ENCODE results near the gene CNTNAP2.
"Not testable (repeated sequence)": the region's sequence is repeated elsewhere in the genome, so short reads cannot be mapped to it uniquely, and the experiment has no call there.

Gene CNTNAP2

GRCh38 chr7:146150153-146150552, 33.6 kb downstream of the CNTNAP2 start:
- DNase-seq (ENCODE audit: low spot score): no peak

- DNase-seq (ENCODE audit: low spot score): no peak
Measured at GRCh38 chr7:146172112-146172511, 55.5 kb downstream of the CNTNAP2 start.

- no peak for DNase-seq (ENCODE audit: low spot score)
Measured at GRCh38 chr7:146175716-146176115, 59.1 kb downstream of the CNTNAP2 start.

- DNase-seq (ENCODE audit: low spot score): no peak
Measured at GRCh38 chr7:146176860-146177259, 60.3 kb downstream of the CNTNAP2 start.

GRCh38 chr7:146177301-146177700, 60.7 kb downstream of the CNTNAP2 start:
- DNase-seq (ENCODE audit: low spot score): no peak

DNA sequence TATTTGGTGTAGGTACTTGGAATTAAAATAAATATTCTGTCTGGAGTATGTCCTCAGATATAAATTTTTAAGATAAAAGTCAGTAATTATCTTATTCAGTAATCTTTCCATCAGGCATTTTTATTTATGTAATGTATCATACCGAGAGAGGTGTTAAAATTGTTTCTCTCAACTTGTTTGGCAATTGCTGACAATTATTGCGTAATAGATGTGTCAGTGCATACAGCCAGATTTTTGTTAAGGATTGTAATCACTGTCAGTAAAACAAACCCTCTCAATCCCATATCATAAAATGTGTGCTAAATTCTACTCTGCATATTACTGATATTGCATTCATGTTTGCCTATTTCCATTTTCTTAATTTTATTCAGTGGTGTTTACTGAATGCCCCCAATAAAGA, 69.2 kb downstream of the CNTNAP2 start:
- DNase-seq (ENCODE audit: low spot score): no peak

GRCh38 chr7:146191428-146191827, 74.8 kb downstream of the CNTNAP2 start:
- not testable (repeated sequence) for DNase-seq (ENCODE audit: low spot score)

GRCh38 chr7:146201945-146202344, 85.3 kb downstream of the CNTNAP2 start:
- no peak for DNase-seq (ENCODE audit: low spot score)

DNA sequence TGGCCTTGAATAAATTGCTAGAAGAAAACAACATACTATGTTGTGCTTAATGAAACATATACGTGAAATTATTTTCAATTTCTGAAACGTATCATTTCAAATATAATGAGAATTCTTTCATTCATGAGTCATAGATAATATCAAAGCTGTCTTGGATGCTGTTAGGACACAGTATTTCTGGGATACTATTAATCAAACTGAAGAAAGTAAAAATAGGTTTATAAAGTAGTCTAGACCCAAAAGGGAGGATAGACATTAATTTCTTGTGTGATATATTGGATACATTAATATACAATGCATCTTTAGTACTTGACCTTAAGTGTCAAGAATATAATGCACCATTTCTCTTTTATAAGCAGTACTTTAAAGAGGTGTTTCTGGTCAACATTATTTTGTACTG, 89.7 kb downstream of the CNTNAP2 start:
- no peak for DNase-seq (ENCODE audit: low spot score)

GRCh38 chr7:146208492-146208891, 91.9 kb downstream of the CNTNAP2 start:
- no peak for DNase-seq (ENCODE audit: low spot score)

- DNase-seq (ENCODE audit: low spot score): no peak
Measured at GRCh38 chr7:146214842-146215241, 98.2 kb downstream of the CNTNAP2 start.

GRCh38 chr7:146216396-146217041, 99.9 kb downstream of the CNTNAP2 start:
- DNase-seq (ENCODE audit: low spot score): no peak

- no peak for DNase-seq (ENCODE audit: low spot score)
Measured at GRCh38 chr7:146223851-146224250, 107.2 kb downstream of the CNTNAP2 start.

DNA sequence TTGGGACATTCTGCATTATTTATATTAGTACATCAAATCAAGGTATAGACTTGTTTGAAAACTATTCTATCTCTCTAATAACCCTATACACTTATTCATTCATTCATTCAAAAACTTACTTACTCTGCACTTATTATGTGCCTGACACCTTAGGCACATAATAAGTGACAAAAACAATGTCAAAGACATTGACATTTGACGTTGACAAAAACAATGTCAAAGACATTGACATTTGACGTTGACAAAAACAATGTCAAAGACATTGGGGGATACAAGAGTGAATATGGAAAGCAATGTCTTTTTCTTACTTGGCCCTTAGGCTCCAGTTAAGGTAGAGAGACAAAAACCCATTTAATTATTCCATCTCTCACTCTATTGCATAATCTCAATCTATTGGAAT, 116.0 kb downstream of the CNTNAP2 start:
- DNase-seq (ENCODE audit: low spot score): no peak

DNA sequence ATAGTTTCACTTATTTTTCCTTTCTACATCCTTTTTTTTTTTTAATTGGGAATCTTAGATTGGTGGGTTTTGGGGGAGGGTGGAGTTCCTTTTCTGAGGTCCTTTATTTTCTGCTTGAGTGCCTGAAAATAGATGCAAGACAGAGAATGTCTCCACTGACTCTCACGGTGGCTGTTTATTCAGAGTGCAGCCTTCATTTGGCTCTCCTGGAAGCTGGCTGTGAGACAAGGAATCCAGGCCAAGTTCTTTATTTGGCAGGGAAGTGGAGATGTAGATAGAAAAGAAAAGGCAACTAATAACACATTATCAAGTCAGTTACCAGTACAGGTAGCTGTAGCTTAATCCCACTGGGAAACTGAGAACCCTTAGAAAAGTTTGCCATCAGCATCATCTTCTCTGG, 118.6 kb downstream of the CNTNAP2 start:
- DNase-seq (ENCODE audit: low spot score): no peak

DNA sequence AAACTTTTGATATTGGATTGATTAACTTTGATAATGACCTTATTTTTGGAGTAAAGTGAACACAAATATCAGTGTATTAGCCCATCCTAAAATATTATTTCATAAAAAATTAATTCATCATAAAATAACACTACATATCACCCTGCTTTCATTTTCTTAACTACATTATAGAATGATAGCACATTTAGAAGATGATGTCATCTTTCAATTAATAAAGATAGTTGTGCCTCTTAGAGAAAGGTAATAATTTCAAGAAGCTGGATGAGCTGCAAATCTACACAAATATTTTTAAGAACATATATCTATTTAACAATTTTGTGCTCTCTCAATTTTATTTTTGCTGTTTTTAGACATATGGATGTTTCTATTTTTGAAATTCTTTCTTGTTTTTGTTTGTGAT, 126.1 kb downstream of the CNTNAP2 start:
- no peak for DNase-seq (ENCODE audit: low spot score)

- not testable (repeated sequence) for DNase-seq (ENCODE audit: low spot score)
Measured at GRCh38 chr7:146247991-146248390, 131.4 kb downstream of the CNTNAP2 start.

DNA sequence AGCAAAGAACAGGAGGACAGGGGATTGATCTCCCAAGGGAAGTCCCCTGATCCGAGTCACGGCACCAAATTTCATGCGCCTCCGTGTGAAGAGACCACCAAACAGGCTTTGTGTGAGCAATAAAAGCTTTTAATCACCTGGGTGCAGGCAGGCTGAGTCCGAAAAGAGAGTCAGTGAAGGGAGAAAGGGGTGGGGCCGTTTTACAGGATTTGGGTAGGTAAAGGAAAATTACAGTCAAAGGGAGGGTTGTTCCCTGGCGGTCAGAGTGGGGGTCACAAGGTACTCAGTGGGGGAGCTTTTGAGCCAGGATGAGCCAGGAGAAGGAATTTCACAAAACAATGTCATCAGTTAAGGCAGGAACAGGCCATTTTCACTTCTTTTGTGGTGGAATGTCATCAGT, 132.1 kb downstream of the CNTNAP2 start:
- DNase-seq (ENCODE audit: low spot score): not testable (repeated sequence)

DNA sequence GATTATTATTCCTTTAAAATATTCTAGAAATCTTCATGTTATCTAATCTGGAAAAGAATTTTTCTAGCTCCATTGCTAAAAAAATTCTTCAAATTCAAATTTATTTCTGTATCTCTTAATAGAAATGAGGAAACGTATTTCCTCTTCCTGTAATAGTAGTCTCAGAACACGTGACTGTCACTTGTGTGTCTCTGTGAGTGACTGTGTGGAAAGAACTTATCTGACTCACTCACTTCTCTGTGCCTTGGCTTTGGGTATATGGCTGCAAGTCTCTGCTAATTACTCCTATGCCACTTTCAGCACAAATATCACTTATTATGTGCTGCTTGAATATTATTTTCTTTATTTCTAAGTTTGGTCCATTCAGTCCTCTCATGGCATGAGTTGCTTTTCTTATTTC, 132.7 kb downstream of the CNTNAP2 start:
- DNase-seq (ENCODE audit: low spot score): no peak

- no peak for DNase-seq (ENCODE audit: low spot score)
Measured at GRCh38 chr7:146255609-146256008, 139.0 kb downstream of the CNTNAP2 start.

GRCh38 chr7:146262527-146262926, 145.9 kb downstream of the CNTNAP2 start:
- no peak for DNase-seq (ENCODE audit: low spot score)

GRCh38 chr7:146276888-146277287, 160.3 kb downstream of the CNTNAP2 start:
- DNase-seq (ENCODE audit: low spot score): no peak

GRCh38 chr7:146285418-146285817, 168.8 kb downstream of the CNTNAP2 start:
- DNase-seq (ENCODE audit: low spot score): no peak

DNA sequence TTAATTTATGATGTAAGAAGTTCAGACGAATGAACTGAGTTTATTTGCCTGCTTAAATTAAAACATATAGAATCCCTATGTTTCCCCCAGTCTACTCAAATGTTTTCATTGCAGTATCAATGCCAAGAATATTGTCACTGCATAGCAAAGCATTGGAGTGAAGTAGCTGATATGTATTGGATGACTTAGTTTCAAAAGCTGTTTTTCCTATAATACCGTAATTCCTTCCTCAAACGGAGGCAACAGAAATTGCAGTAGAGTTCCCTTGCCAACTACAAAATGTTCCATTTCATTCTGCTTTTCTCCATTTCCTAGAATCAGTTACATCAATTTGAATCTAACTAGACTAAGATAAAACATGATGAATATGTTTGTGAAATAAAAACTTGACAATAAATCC, 174.1 kb downstream of the CNTNAP2 start:
- no peak for DNase-seq (ENCODE audit: low spot score)

DNA sequence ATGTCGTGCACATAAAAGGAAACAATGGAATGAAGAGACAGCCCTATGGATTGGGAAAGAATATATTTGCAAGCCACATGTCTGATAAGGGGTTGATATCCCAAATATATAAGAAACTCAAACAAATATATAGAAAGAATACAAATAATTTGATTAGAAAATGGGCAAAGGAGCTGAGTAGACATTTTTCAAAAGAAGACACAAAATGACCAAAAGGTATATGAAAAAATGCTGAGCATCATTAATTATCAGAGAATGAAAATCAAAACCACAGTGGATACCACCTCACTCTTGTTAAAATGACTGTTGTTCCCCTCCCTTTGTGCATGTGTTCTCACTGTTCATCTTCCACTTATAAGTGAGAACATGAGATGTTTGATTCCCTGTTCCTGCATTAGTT, 175.3 kb downstream of the CNTNAP2 start:
- no peak for DNase-seq (ENCODE audit: low spot score)

Data from AG20443 (cell line).